ENCODE results near the gene RDH13. TPM values are rescaled to one million over a fixed set of nuclear protein-coding genes. Genes with fewer than 3 reads are reported as not detected.
"Not testable (repeated sequence)": the region's sequence is repeated elsewhere in the genome, so short reads cannot be mapped to it uniquely, and the experiment has no call there.

RDH13 gene
- polyA plus RNA-seq, 1 experiment, result 3.1 TPM

- Histone ChIP-seq H3K27ac (ENCODE audit: low read depth, low read length) (no peak overlapping the region), H3K4me3 (ENCODE audit: low read depth, low read length) (no peak overlapping the region), H3K27me3 (ENCODE audit: control insufficient read depth, insufficient read depth, low read length) (no peaks in the 10 kb centered on the region), H3K9me3 (ENCODE audit: control insufficient read depth, insufficient read depth, low read length) (peaks cover 38% of the 10 kb centered on the region)
- TF ChIP-seq CTCF (IDR thresholded peaks at IDR 0.05; ENCODE audit: low read depth, low read length), result no peak
- DNase-seq (ENCODE audit: low read depth, low spot score), result no peak
- ChIA-PET POLR2A (no interaction called here), CTCF (no interaction called here)
Measured at GRCh38 chr19:55000761-55001160, 62.2 kb downstream of the RDH13 start.

DNA sequence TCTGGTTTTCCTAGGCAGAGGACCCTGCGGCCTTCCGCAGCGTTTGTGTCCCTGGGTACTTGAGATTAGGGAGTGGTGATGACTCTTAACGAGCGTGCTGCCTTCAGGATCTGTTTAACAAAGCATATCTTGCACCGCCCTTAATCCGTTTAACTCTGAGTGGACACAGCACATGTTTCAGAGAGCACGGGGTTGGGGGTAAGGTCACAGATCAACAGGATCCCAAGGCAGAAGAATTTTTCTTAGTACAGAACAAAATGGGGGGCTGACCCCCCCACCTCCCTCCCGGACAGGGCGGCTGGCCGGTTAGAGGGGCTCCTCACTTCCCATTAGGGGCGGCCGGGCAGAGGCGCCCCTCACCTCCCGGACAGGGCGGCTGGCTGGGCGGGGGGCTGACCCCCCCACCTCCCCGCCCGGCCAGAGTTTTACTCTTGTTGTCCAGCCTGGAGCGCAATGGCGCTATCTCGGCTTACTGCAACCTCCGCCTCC, 64.2 kb downstream of the RDH13 start:
- H3K4me3 ChIP-seq (ENCODE audit: low read depth, low read length); DNase-seq (ENCODE audit: low read depth, low spot score); H3K27ac ChIP-seq (ENCODE audit: low read depth, low read length); H3K27me3 ChIP-seq (ENCODE audit: control insufficient read depth, insufficient read depth, low read length); CTCF ChIA-PET; POLR2A ChIA-PET: not testable (repeated sequence)
- H3K9me3 ChIP-seq (ENCODE audit: control insufficient read depth, insufficient read depth, low read length), result peaks cover 36% of the 10 kb centered on the region

GRCh38 chr19:54995561-54995960, 67.4 kb downstream of the RDH13 start:
- Histone ChIP-seq H3K4me3 (ENCODE audit: low read depth, low read length) (no peak overlapping the region), H3K9me3 (ENCODE audit: control insufficient read depth, insufficient read depth, low read length) (peaks cover 39% of the 10 kb centered on the region), H3K27me3 (ENCODE audit: control insufficient read depth, insufficient read depth, low read length) (no peaks in the 10 kb centered on the region), H3K27ac (ENCODE audit: low read depth, low read length) (no peak overlapping the region)
- ChIA-PET CTCF (no interaction called here), POLR2A (no interaction called here)
- no peak for TF ChIP-seq CTCF (IDR thresholded peaks at IDR 0.05; ENCODE audit: low read depth, low read length)
- no peak for DNase-seq (ENCODE audit: low read depth, low spot score)

Other genes starting within 250 kb of the RDH13 start
- gene KIR3DL1, start 246.7 kb downstream of the RDH13 start, polyA plus RNA-seq (2011; rRNA removed), result not detected in 2 replicates
- gene KIR2DS4, start 230.5 kb downstream of the RDH13 start, polyA plus RNA-seq (2011; rRNA removed), result not detected in 2 replicates
- not detected in 2 replicates for gene KIR3DL2, start 212.7 kb downstream of the RDH13 start, polyA plus RNA-seq (2011; rRNA removed)
- not detected in 2 replicates for gene FCAR, start 188.9 kb downstream of the RDH13 start, polyA plus RNA-seq (2011; rRNA removed)
- not detected in 2 replicates for gene NCR1, start 157.0 kb downstream of the RDH13 start, polyA plus RNA-seq (2011; rRNA removed)
- gene NLRP7, start 115.6 kb downstream of the RDH13 start, polyA plus RNA-seq (2011; rRNA removed), result not detected in 2 replicates
- gene NLRP2, start 96.8 kb downstream of the RDH13 start, polyA plus RNA-seq (2011; rRNA removed), result 0.12 TPM in 1 of 2 replicates, not detected in the other
- 0.11 TPM in 1 of 2 replicates, not detected in the other for gene GP6, start 24.9 kb downstream of the RDH13 start, polyA plus RNA-seq (2011; rRNA removed)
- gene EPS8L1, start 12.7 kb upstream of the RDH13 start, polyA plus RNA-seq (2011; rRNA removed), result 1.5 and 2.3 TPM in 2 replicates
- 24.2 and 30.0 TPM in 2 replicates for gene PPP1R12C, start 54.5 kb upstream of the RDH13 start, polyA plus RNA-seq (2011; rRNA removed)
- 2.8 and 3.3 TPM in 2 replicates for gene TNNT1, start 86.1 kb upstream of the RDH13 start, polyA plus RNA-seq (2011; rRNA removed)
- 0.20 and 0.21 TPM in 2 replicates for gene TNNI3, start 94.6 kb upstream of the RDH13 start, polyA plus RNA-seq (2011; rRNA removed)
- gene DNAAF3, start 103.5 kb upstream of the RDH13 start, polyA plus RNA-seq (2011; rRNA removed), result 0.21 TPM in 1 of 2 replicates, not detected in the other
- 0.06 and 0.15 TPM in 2 replicates for gene SYT5, start 117.1 kb upstream of the RDH13 start, polyA plus RNA-seq (2011; rRNA removed)
- 1.3 and 1.9 TPM in 2 replicates for gene PTPRH, start 146.4 kb upstream of the RDH13 start, polyA plus RNA-seq (2011; rRNA removed)
- gene TMEM86B, start 165.6 kb upstream of the RDH13 start, polyA plus RNA-seq (2011; rRNA removed), result 0.87 and 1.2 TPM in 2 replicates
- gene PPP6R1, start 195.9 kb upstream of the RDH13 start, polyA plus RNA-seq (2011; rRNA removed), result 24.5 and 30.1 TPM in 2 replicates
- 18.5 and 27.4 TPM in 2 replicates for gene HSPBP1, start 217.0 kb upstream of the RDH13 start, polyA plus RNA-seq (2011; rRNA removed)
- gene BRSK1, start 220.8 kb upstream of the RDH13 start, polyA plus RNA-seq (2011; rRNA removed), result 9.5 and 11.2 TPM in 2 replicates